ENCODE data around the gene MAP6D1. TPM values are rescaled to one million over a fixed set of nuclear protein-coding genes. Genes with fewer than 3 reads are reported as not detected.
"Not testable (repeated sequence)": the region's sequence is repeated elsewhere in the genome, so short reads cannot be mapped to it uniquely, and the experiment has no call there.

The MAP6D1 gene
- total RNA-seq, 1 experiment from 2014 or later, result 1.1 TPM

DNA sequence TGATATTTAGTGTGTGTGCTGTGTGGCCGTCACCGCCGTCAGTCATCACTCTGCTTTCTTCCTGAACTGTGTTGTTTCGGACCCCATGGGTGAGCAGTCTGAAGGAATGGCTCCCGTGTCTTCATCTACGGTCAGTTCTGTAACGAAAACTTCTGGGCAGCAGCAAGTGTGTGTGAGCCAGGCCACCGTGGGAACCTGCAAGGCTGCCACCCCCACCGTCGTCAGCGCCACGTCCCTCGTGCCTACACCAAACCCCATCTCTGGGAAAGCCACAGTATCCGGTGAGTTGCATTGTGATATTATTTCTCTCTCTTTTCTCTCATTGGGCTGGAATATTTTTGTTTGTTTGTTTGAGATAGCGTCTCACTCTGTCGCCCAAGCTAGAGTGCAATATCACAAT lies 34.7 kb downstream of the MAP6D1 start:
- Mint-ChIP-seq H3K4me1 (ENCODE audit: insufficient read depth, unreplicated experiment) (no peaks in the 10 kb centered on the region), H3K27me3 (ENCODE audit: insufficient read depth, unreplicated experiment) (no peaks in the 10 kb centered on the region), H3K36me3 (ENCODE audit: insufficient read depth, unreplicated experiment) (peaks cover 89% of the 10 kb centered on the region), H3K27ac (ENCODE audit: low read depth, unreplicated experiment) (no peak overlapping the region), H3K4me3 (ENCODE audit: unreplicated experiment) (no peak overlapping the region), H3K9me3 (ENCODE audit: unreplicated experiment) (no peaks in the 10 kb centered on the region)
- intact Hi-C loops (cut with micrococcal nuclease), result no loop called here
- CTCF ChIA-PET, result no interaction called here
- DNase-seq (ENCODE audit: unreplicated experiment), result no peak
- BruUV-seq (replicated peaks), result no TSS peak
- POLR2A ChIA-PET, result interaction anchor here (0.6 kb wide), 1 partner anchor 22 kb away, joined by 3 read pairs; no protein-coding TSS in a partner anchor
- TF ChIP-seq CTCF (IDR thresholded peaks at IDR 0.05; ENCODE audit: unreplicated experiment), result no peak

DNA sequence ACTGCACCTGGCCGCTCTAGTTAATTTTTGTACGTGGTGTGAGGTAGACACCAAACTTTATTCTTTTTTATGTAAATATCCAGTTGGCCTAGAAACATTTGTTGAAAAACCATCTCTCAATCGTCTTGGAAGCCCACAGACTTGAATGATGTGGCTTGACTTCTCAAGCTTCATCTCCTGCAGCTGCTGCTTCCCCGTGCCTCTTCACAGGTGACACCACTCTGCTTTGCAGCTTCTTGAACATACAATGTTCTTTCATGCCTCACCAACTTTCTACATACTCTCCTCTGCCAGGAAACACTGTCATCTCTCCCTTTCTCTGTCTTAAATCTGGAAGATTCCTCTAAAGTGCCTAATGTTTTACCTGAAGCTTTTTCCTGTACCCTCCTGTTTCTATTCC lies 35.6 kb downstream of the MAP6D1 start:
- no peaks in the 10 kb centered on the region for H3K4me1 Mint-ChIP-seq (ENCODE audit: insufficient read depth, unreplicated experiment)
- intact Hi-C loops (cut with micrococcal nuclease), result no loop called here
- no peak for DNase-seq (ENCODE audit: unreplicated experiment)
- H3K9me3 Mint-ChIP-seq (ENCODE audit: unreplicated experiment), result no peaks in the 10 kb centered on the region
- ChIA-PET POLR2A (no interaction called here), CTCF (no interaction called here)
- H3K27ac Mint-ChIP-seq (ENCODE audit: low read depth, unreplicated experiment), result peak overlapping the region; percentile 16
- TF ChIP-seq CTCF (IDR thresholded peaks at IDR 0.05; ENCODE audit: unreplicated experiment), result no peak
- H3K27me3 Mint-ChIP-seq (ENCODE audit: insufficient read depth, unreplicated experiment), result no peaks in the 10 kb centered on the region
- no peak overlapping the region for H3K4me3 Mint-ChIP-seq (ENCODE audit: unreplicated experiment)
- peaks cover 92% of the 10 kb centered on the region for H3K36me3 Mint-ChIP-seq (ENCODE audit: insufficient read depth, unreplicated experiment)
- BruUV-seq (replicated peaks), result no TSS peak

DNA sequence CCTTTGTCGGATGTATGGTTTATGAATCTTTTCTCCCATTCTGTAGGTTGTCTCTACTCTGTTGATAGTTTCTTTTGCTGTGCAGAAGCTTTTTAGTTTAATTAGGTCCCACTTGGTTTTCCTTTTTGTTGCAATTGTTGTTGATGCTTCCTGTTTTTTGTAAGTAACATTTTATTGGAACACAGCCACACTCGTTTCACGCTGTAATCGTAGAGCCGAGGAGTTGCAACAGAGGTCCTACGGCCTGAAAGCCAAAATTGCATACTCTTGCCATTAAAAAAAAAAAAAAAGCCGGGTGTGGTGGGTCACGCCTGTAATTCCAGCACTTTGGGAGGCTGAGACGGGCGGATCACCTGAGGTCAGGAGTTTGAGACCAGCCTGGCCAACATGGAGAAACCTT lies 40.9 kb downstream of the MAP6D1 start:
- BruUV-seq (replicated peaks); H3K4me3 Mint-ChIP-seq (ENCODE audit: unreplicated experiment); H3K9me3 Mint-ChIP-seq (ENCODE audit: unreplicated experiment); H3K27ac Mint-ChIP-seq (ENCODE audit: low read depth, unreplicated experiment); CTCF ChIA-PET; DNase-seq (ENCODE audit: unreplicated experiment); H3K27me3 Mint-ChIP-seq (ENCODE audit: insufficient read depth, unreplicated experiment); intact Hi-C loops (cut with micrococcal nuclease); H3K4me1 Mint-ChIP-seq (ENCODE audit: insufficient read depth, unreplicated experiment): not testable (repeated sequence)
- peaks cover 93% of the 10 kb centered on the region for H3K36me3 Mint-ChIP-seq (ENCODE audit: insufficient read depth, unreplicated experiment)
- POLR2A ChIA-PET, result interaction anchor here (0.6 kb wide), 1 partner anchor 179 kb away, joined by 4 read pairs; no protein-coding TSS in a partner anchor

- no peak for DNase-seq (ENCODE audit: unreplicated experiment)
- intact Hi-C loops (cut with micrococcal nuclease), result no loop called here
- ChIA-PET CTCF (interaction anchor here (0.7 kb wide), 1 partner anchor 404 kb away, joined by 3 read pairs; no protein-coding TSS in a partner anchor), POLR2A (no interaction called here)
- Mint-ChIP-seq H3K27ac (ENCODE audit: low read depth, unreplicated experiment) (peak overlapping the region; percentile 31), H3K27me3 (ENCODE audit: insufficient read depth, unreplicated experiment) (no peaks in the 10 kb centered on the region), H3K36me3 (ENCODE audit: insufficient read depth, unreplicated experiment) (peaks cover 93% of the 10 kb centered on the region), H3K9me3 (ENCODE audit: unreplicated experiment) (no peaks in the 10 kb centered on the region), H3K4me3 (ENCODE audit: unreplicated experiment) (no peak overlapping the region), H3K4me1 (ENCODE audit: insufficient read depth, unreplicated experiment) (no peaks in the 10 kb centered on the region)
- BruUV-seq (replicated peaks), result no TSS peak
- no peak for TF ChIP-seq CTCF (IDR thresholded peaks at IDR 0.05; ENCODE audit: unreplicated experiment)
Observed at GRCh38 chr3:183782576-183783276, 42.7 kb downstream of the MAP6D1 start.
